EH (cell line): ENCODE data around the gene INHBE.

Experiments used
- DNase-seq: peaks from one replicate; pipeline ENCODE4 v3.0.0-alpha.2; 2015; ENCODE audit warnings: low read depth

The INHBE gene

GRCh38 chr12:57461276-57461916 is 6.3 kb downstream of the INHBE start:
- DNase-seq = peak; percentile 75

GRCh38 chr12:57461917-57462250 is 6.8 kb downstream of the INHBE start:
- DNase-seq = no peak

GRCh38 chr12:57462251-57462911 is 7.3 kb downstream of the INHBE start:
- peak; percentile 89 for DNase-seq

GRCh38 chr12:57462912-57463253 is 7.8 kb downstream of the INHBE start:
- no peak for DNase-seq

- no peak for DNase-seq
Observed at GRCh38 chr12:57464569-57464968, 9.5 kb downstream of the INHBE start.

- no peak for DNase-seq
Observed at GRCh38 chr12:57465030-57465746, 10.1 kb downstream of the INHBE start.

GRCh38 chr12:57465747-57466505 is 10.8 kb downstream of the INHBE start:
- DNase-seq = no peak

GRCh38 chr12:57467212-57467874 is 12.2 kb downstream of the INHBE start:
- DNase-seq = no peak

GRCh38 chr12:57467915-57468314 is 12.8 kb downstream of the INHBE start:
- no peak for DNase-seq

GRCh38 chr12:57469296-57470164 is 14.4 kb downstream of the INHBE start:
- DNase-seq = no peak

GRCh38 chr12:57470286-57470969 is 15.3 kb downstream of the INHBE start:
- DNase-seq = no peak

- DNase-seq = no peak
Observed at GRCh38 chr12:57470970-57471656, 16.0 kb downstream of the INHBE start.

GRCh38 chr12:57471661-57472060 is 16.6 kb downstream of the INHBE start:
- DNase-seq = no peak

GRCh38 chr12:57472391-57472790 is 17.3 kb downstream of the INHBE start:
- DNase-seq = no peak

GRCh38 chr12:57473392-57473791 is 18.3 kb downstream of the INHBE start:
- DNase-seq = no peak

- DNase-seq = no peak
Observed at GRCh38 chr12:57473886-57474285, 18.8 kb downstream of the INHBE start.

GRCh38 chr12:57474430-57474829 is 19.3 kb downstream of the INHBE start:
- DNase-seq = no peak

- no peak for DNase-seq
Observed at GRCh38 chr12:57474862-57475261, 19.8 kb downstream of the INHBE start.

- DNase-seq = no peak
Observed at GRCh38 chr12:57475271-57476161, 20.4 kb downstream of the INHBE start.
